Endothelial cell of umbilical vein (primary cell): Measurements from ENCODE around the gene KIF19. TPM values are rescaled to one million over a fixed set of nuclear protein-coding genes. Genes with fewer than 3 reads are reported as not detected.

Source experiments
- BruUV-seq: library from RNA; stranded (reverse); fragments of 400-500 nt; replicated peaks from 2 replicates; lab custom pipeline; 2021; lab: Mats Ljungman, UMichigan
- CTCF ChIA-PET: fragments of 300-600, 350-600 bp; sonication (Branson Sonifier 250); formaldehyde crosslinking; loops from one replicate; lab custom pipeline; 2021; ENCODE audit warnings: antibody characterized with exemption, inconsistent platforms; lab: Charles Lee
- POLR2A ChIA-PET: fragments of 300-600, 350-600 bp; sonication (Branson Sonifier 250); formaldehyde crosslinking; loops from one replicate; lab custom pipeline; 2021; ENCODE audit warnings: antibody characterized with exemption, inconsistent platforms; lab: Charles Lee
- DNase-seq: peaks from one replicate; pipeline ENCODE4 v3.0.0-alpha.2; 2011; ENCODE audit warnings: low read depth, low spot score
- FAIRE-seq: peaks from 2 replicates; lab custom pipeline; 2011; peaks lifted over from hg19 to GRCh38; lab: Jason Lieb, UNC
- H2AFZ ChIP-seq: 2 replicates; pipeline ENCODE4 v1.6.0; 2012; ENCODE audit warnings: low read depth, low read length, control low read depth, inconsistent platforms
- H3K27ac ChIP-seq: 2 replicates; pipeline ENCODE4 v1.5.1; 2011; ENCODE audit warnings: low read depth, mild to moderate bottlenecking, control low read depth, low read length, moderate library complexity; ENCODE audit not compliant: insufficient read depth
- H3K27me3 ChIP-seq, 2 experiments: 2 replicates each; pipeline versions ENCODE4 v1.6.0 to v1.6.1; 2011; ENCODE audit warnings: low read length in 2 of 2, mixed read lengths in 1 of 2; ENCODE audit not compliant: control insufficient read depth in 2 of 2, insufficient read depth in 2 of 2
- H3K36me3 ChIP-seq, 2 experiments: 2 replicates in 1 of 2; 3 replicates in 1 of 2; pipeline ENCODE4 v1.5.1; 2011; ENCODE audit warnings: low read length in 2 of 2, mild to moderate bottlenecking in 1 of 2, moderate library complexity in 1 of 2; ENCODE audit not compliant: control insufficient read depth in 2 of 2, insufficient read depth in 2 of 2; ENCODE audit errors: extremely low read depth in 1 of 2
- H3K4me1 ChIP-seq: 3 replicates; pipeline ENCODE4 v1.5.1; 2011; ENCODE audit warnings: mild to moderate bottlenecking, low read length; ENCODE audit not compliant: control insufficient read depth, insufficient read depth; ENCODE audit errors: extremely low read depth
- H3K4me2 ChIP-seq: 2 replicates; pipeline ENCODE4 v1.6.1; 2011; ENCODE audit warnings: low read length, control low read depth, mixed read lengths; ENCODE audit not compliant: insufficient read depth
- H3K4me3 ChIP-seq, 3 experiments: fragments of 200-600 bp in 1 of 3; sonication (generic), shearing (Covaris generic) in 1 of 3; replicated peaks in 1 of 3; 2 replicates each; pipeline ENCODE4 v1.5.1; 2011 to 2016; ENCODE audit warnings: control low read depth in 3 of 3, low read length in 3 of 3, mild to moderate bottlenecking in 2 of 3, inconsistent platforms in 1 of 3, low read depth in 1 of 3, moderate library complexity in 1 of 3; ENCODE audit not compliant: insufficient read depth in 1 of 3
- H3K79me2 ChIP-seq: 2 replicates; pipeline ENCODE4 v1.6.0; 2012; ENCODE audit warnings: low read length, inconsistent platforms; ENCODE audit not compliant: control insufficient read depth, insufficient read depth
- H3K9ac ChIP-seq: replicated peaks from 2 replicates; pipeline ENCODE3; 2011; ENCODE audit warnings: low read length, control low read depth; ENCODE audit not compliant: insufficient read depth; ENCODE audit errors: extremely low read depth
- H3K9me1 ChIP-seq: replicated peaks from 3 replicates; pipeline ENCODE4 v1.6.0; 2011; ENCODE audit warnings: mild to moderate bottlenecking, low read length; ENCODE audit not compliant: control insufficient read depth, insufficient read depth; ENCODE audit errors: extremely low read depth
- H3K9me3 ChIP-seq: replicated peaks from 2 replicates; pipeline ENCODE4 v1.5.1; 2012; ENCODE audit warnings: low read length, inconsistent platforms; ENCODE audit not compliant: control insufficient read depth, insufficient read depth
- H4K20me1 ChIP-seq: replicated peaks from 2 replicates; pipeline ENCODE3; 2011; ENCODE audit warnings: mild to moderate bottlenecking, low read length; ENCODE audit not compliant: control insufficient read depth, insufficient read depth; ENCODE audit errors: extremely low read depth
- CTCF ChIP-seq, 2 donors: IDR thresholded peaks; 1 replicate in 1 of 2; 2 replicates in 1 of 2; pipeline ENCODE4 v1.5.1; 2011; ENCODE audit warnings: low read length in 2 of 2, mild to moderate bottlenecking in 2 of 2, moderate library complexity in 2 of 2, control low read depth in 1 of 2, inconsistent platforms in 1 of 2, low read depth in 1 of 2; ENCODE audit not compliant: insufficient read depth in 1 of 2; ENCODE audit errors: extremely low read depth in 1 of 2
- EZH2 ChIP-seq: IDR thresholded peaks from 2 replicates; pipeline ENCODE4 v1.6.1; 2012; ENCODE audit warnings: borderline replicate concordance, low read depth, mild to moderate bottlenecking, moderate library complexity, low read length, inconsistent platforms; ENCODE audit not compliant: severe bottlenecking
- FOS ChIP-seq: IDR thresholded peaks from 2 replicates; pipeline ENCODE4 v1.6.1; 2011; ENCODE audit warnings: mild to moderate bottlenecking, low read length, moderate library complexity, borderline replicate concordance; ENCODE audit not compliant: insufficient read depth
- JUN ChIP-seq: IDR thresholded peaks from 2 replicates; pipeline ENCODE4 v1.6.1; 2011; ENCODE audit warnings: borderline replicate concordance, low read depth; ENCODE audit not compliant: insufficient read length, insufficient read depth
- MAX ChIP-seq: IDR thresholded peaks from 2 replicates; pipeline ENCODE4 v1.6.1; 2011; ENCODE audit not compliant: insufficient read depth, insufficient read length
- MYC ChIP-seq: IDR thresholded peaks from one replicate; pipeline ENCODE4 v1.6.1; 2011; ENCODE audit warnings: mild to moderate bottlenecking, low read depth, low read length
- POLR2A ChIP-seq: IDR thresholded peaks from 2 replicates; pipeline ENCODE4 v1.6.1; 2012; ENCODE audit warnings: low read depth, mild to moderate bottlenecking, control low read depth, low read length
- POLR2AphosphoS5 ChIP-seq: IDR thresholded peaks from 2 replicates; pipeline ENCODE4 v1.6.1; 2012; ENCODE audit warnings: low read depth, mild to moderate bottlenecking, control low read depth, low read length, moderate library complexity; ENCODE audit not compliant: insufficient read depth
- dilution Hi-C: fragments of 300-500 bp; cut with MboI; formaldehyde crosslinking; loops from one replicate; pipeline ENCODE4 v1.15.0; 2019; ENCODE audit warnings: low sequenced_read_pairs; ENCODE audit not compliant: extremely low pct_ligation_motif_present
- intact Hi-C: fragments of 100-400 bp; cut with micrococcal nuclease; formaldehyde crosslinking; loops from one replicate; pipeline ENCODE4 v1.10.0; 2022
- polyA plus RNA-seq, 4 experiments: library from polyadenylated mRNA; depleted of rRNA in 3 of 4; stranded (reverse) in 3 of 4; unstranded in 1 of 4; fragments of >200 nt; gene quantifications; 2 replicates each; pipeline versions ENCODE4 v1.2.1 to v1.2.3, GENCODE V29; 2011 to 2012; ENCODE audit warnings: missing spikeins in 1 of 4
- total RNA-seq: library from RNA; stranded (reverse); gene quantifications from 2 replicates; pipeline ENCODE4 v1.2.3, GENCODE V29; 2021

The KIF19 gene
- total and polyA plus RNA-seq, 2 donors (not counting 3 experiments of a cell fraction or from before 2014, with no cell fraction given) = 0.10 to 0.84 TPM

- no peak for FAIRE-seq
- intact Hi-C loops (no loop called here), dilution Hi-C loops (no loop called here)
- H3K27me3 ChIP-seq = no peaks in the 10 kb centered on the region
- H3K9me3 ChIP-seq = no peaks in the 10 kb centered on the region
- TF ChIP-seq JUN (no peak), POLR2A (no peak), FOS (no peak), POLR2AphosphoS5 (no peak), MAX (no peak), MYC (no peak), EZH2 (no peak), CTCF (IDR thresholded peaks at IDR 0.05; ENCODE audit: extremely low read depth in 1 of 2, insufficient read depth in 1 of 2, low read depth in 1 of 2, low read length in 2 of 2) (no peak)
- CTCF ChIA-PET = interaction anchor here (1.4 to 4.9 kb wide), 2 partner anchors 8 to 87 kb away, joined by 5 to 64 read pairs; no protein-coding TSS in a partner anchor
- H3K4me3 ChIP-seq = no peak overlapping the region
- H3K9me1 ChIP-seq = no peaks in the 10 kb centered on the region
- no peak for DNase-seq
- no peak overlapping the region for H3K27ac ChIP-seq
- no peaks in the 10 kb centered on the region for H3K79me2 ChIP-seq
- no peaks in the 10 kb centered on the region for H3K4me1 ChIP-seq
- H2AFZ ChIP-seq = no peak overlapping the region
- H3K4me2 ChIP-seq = no peak overlapping the region
- no peak overlapping the region for H3K9ac ChIP-seq
- no peaks in the 10 kb centered on the region for H4K20me1 ChIP-seq
- no peaks in the 10 kb centered on the region for H3K36me3 ChIP-seq
- POLR2A ChIA-PET = no interaction called here
- BruUV-seq = no TSS peak
These were observed 45.7 kb downstream of the KIF19 start for GRCh38 chr17:74371653-74372147.
